Right ventricle myocardium inferior (tissue), 1 donor: ENCODE data around the gene NFATC2. TPM values are rescaled to one million over a fixed set of nuclear protein-coding genes. Genes with fewer than 3 reads are reported as not detected.

ENCODE experiments used
- ATAC-seq: fragments of 200-7000 bp; cut with Tn5 transposase; one replicate; pipeline ENCODE4 v1.9.1; 2020; ENCODE audit warnings: mild to moderate bottlenecking, moderate library complexity
- DNase-seq: peaks from one replicate; pipeline ENCODE4 v3.0.0; 2021; ENCODE audit errors: missing footprints
- intact Hi-C: fragments of 100-400 bp; cut with DNase I; formaldehyde crosslinking; loops from one replicate; pipeline ENCODE4 v1.11.0; 2022
- total RNA-seq: library from RNA; stranded (reverse); fragmentation: NEBNext Ultra II Directional; extraction: Animal tissue kit (Norgen Biotek cat#: 25700); gene quantifications from one replicate; pipeline ENCODE4 v1.2.1, GENCODE V29; 2021
- donor health status: DM: no; HTN: yes; CAD: no; lungs with severe emphysema.

Gene NFATC2
- total RNA-seq, 1 donor from 2014 or later, result 2.1 TPM

DNA sequence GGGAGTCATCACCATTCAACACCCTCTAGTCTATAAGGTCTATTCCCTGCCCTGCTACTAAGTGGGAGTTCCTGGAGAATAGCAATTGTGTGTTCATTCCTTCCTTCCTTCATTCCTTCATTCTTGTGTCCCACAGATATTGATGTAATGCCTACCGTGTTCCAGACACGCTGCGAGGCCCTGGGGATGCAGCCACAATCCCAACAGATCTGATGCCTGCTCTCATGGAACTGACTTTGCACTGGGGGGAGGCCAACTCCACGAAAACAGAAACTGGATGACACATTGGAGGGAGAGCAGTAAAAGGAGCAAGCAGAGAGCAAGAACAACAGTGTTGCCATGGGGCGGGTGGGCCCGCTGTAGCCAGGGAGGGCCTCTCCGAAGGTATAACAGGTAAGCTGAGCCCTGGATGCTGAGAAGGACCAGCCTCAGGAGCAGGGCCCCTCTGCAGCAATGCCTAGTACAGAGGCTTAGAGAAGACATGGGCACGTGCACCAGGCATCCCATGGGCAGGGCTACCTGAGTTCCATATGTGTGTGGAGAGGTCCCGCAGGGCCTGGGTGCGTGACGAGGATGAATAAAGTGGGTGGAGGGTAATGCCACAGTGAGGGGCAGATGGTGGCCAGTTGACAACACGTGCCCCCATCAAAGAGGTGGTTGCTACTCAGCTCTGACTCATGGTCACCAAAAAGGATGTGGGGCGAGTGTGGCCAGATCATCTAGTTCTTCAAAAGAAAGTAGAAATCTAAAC lies 173.9 kb downstream of the NFATC2 start:
- DNase-seq, result no peak
- ATAC-seq, result no peak
- intact Hi-C loops, result no loop called here

DNA sequence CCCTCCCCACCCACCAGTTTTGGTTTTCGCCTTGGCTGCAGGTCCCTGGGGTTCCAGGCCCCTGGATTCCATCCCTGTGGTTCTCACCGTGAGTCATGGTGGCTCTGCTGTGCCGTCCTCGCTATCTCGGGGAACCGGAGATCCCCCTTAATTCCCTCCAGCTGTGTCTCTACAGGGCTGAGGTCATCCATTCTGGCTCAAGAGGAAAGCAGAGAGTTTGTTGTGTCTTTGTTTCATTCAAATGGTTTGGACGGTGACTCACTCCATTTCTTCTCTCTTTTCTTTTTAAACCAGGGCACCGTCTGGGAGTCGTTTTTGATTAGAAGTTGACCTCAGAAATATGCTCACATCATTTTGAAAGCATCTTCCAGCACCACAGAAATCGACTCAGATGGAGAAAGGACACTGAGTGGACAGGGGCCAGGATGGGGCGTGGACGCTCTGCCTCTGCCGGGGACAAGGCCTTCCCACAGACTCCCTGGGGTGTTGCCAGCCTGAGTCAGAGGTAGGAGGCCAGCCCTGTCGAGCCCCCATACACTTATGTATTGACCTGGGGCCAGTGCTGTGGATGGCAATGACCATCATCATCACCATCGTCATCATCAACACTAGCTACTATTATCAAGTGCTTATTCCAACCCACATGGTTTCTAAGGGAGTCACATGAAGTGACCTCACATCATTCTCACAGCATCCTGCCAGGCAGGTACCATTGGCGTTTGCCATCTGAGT lies 176.2 kb downstream of the NFATC2 start:
- intact Hi-C loops, result no loop called here
- ATAC-seq, result peak; percentile 75
- peak; percentile 82 for DNase-seq

DNA sequence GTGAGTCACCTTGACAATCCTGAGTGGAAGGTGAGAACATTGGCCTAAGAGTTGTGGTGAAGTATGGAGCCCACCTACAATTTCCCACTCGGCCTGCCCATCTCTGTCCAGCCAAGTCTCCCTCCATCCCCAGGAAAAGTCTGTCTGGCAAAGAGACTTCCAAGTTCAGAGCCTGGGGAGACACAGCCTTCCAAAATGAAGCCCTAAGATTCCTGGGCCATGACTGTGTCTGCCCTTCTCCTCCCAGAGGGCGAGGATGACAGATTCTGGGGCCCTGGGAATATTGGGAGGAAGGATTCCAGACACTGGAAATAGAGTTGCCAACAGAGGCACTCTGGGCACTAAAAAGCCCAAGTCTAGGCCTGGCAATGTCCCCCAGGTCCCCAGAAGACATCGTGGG lies 176.8 kb downstream of the NFATC2 start:
- DNase-seq (no peak), ATAC-seq (no peak)
- intact Hi-C loops, result no loop called here

DNA sequence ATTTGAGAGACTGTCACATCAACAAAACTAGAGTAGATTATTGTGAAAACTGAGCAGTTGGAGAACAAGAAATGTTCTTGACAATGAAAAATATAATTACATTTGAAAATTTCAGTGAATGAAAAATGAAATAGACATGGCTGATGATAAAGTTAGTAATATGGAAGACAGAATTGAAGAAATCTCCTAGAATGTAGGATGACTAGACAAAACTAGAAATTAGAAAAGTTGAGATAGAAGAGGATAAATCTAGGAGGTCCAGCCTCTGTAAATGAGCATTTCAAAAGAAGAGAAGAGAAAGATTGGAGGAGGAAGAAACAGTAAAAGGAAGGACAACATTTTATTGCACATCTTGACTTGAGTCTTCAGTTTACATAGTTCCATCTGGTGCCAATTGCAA lies 178.7 kb downstream of the NFATC2 start:
- intact Hi-C loops, result no loop called here
- ATAC-seq (no peak), DNase-seq (no peak)

DNA sequence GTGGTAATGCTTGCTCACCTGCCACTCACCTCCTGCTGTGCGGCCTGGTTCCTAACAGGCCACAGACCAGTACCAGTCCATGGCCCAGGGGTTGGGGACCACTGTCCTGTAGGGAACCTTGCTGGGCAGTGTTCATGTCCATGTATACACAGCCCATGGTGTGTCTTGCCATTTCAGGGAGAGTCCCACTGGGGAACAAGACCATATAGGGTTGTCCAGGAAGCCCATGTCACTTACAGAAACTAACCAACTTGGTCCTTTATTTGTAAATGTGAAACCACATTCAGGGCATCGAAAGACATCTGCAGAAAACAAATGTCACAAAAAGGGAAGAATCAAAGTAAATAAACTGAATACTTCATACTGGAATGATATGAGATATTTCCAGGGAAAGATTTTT lies 179.1 kb downstream of the NFATC2 start:
- DNase-seq (no peak), ATAC-seq (no peak)
- intact Hi-C loops, result no loop called here

DNA sequence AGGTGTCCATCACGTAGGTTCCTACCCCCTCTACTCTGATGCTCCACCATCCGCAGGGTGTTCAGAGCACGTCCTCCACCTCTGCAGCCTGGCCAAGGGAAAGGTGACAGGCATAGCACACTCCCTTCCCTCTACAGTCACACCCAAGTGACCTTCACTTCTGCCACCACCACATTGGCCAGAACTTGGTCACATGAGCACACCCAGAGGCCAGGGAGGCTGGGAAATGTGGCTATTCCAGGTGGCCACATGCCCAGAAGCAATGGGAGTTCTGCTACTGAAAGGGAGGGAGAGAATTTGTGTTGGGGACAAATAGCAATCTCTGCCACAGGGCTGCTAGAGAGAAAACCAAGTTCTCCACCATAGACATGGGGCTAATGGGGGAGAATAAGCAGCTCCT lies 180.3 kb downstream of the NFATC2 start:
- intact Hi-C loops, result no loop called here
- ATAC-seq (no peak), DNase-seq (no peak)

DNA sequence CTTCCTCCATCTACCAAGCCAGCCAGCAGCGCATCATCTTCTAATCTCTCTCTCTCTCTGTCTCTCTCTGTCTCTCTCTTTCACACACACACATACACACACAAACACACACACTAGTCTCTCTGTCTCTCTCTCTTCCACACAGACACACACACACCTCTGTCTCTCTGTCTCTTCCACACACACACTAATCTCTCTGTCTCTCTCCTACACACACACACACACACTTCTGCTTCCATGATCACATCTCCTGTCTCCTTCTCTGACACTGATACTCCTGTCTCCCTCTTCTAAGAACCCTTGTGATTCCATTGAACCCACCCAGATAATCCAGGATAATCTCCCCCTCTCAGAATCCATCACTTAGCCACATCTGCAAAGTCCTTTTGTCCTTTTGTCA lies 181.3 kb downstream of the NFATC2 start:
- DNase-seq, result no peak
- no peak for ATAC-seq
- intact Hi-C loops, result no loop called here

DNA sequence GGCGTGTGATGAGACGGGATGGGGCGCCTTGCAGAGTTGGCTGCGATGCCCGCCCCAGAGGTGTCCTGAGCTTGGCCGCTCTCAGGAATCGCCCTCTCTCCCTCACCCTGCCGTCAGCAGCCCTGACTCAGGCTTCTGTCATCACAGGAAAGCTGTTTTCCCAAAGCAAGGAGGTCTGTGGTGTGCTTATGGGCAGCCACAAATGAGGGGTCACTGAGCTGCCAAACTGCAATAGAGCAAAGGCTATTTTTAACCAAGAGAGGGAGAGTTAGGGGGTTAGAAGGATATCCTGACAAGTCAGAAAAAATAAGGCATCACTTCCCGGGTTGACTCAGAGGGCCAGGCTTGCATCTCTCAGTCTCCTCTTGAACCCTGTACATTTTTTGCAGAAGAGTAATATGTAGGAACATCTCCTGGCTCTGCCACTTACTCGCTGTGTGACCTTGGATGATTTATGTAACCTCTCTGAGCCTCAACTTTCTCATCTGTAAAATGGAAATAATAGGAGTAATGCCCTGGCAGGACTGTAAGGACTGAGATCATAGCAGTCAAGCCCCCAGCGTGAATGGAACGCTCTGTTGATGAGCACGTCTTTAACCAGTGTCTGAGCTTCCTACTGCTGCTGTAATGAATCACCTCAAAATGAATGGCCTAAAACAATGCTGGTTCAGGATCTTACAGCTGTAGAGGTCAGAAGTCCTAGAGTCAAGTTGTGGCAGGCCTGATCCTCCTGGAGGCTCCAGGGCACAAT lies 181.9 kb downstream of the NFATC2 start:
- ATAC-seq (no peak), DNase-seq (no peak)
- intact Hi-C loops, result no loop called here

DNA sequence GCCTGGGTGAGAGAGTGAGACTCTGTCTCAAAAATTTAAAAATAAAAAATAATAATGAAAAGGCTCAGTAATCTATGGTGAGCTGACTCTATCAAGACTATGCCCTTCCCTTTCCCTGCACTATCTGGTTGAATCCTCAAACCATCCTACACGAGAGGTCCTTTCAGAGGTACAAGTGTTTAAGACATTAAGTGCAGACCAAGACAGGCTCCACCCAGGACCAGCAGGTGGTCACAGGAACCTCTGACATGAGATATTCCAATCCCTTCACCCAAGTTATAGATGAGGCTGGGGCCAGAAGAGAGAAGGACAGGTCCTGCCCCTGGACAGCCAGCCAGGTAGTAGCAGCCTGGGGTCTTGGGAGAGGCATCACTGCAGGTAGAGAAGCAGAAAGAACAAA lies 182.6 kb downstream of the NFATC2 start:
- no peak for ATAC-seq
- intact Hi-C loops, result no loop called here
- DNase-seq, result no peak

DNA sequence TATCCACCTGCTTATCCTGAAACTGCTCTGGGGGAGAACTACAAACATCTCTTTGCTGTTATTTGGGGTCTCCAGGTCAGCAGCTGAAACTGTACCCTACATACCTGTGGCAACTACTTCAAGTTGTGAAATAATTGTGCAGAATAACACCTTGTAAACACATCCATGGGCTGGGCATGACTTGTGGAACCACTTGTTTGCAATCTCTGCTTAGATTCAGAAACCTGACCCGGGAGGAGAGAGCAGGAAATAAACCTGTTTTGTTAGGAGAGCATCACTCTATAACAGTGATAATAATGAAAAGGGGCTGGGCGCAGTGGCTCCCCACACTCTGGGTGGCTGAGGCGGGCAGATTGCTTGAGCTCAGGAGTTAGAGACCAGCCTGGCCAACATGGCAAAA lies 183.1 kb downstream of the NFATC2 start:
- no peak for DNase-seq
- intact Hi-C loops, result no loop called here
- ATAC-seq, result no peak

DNA sequence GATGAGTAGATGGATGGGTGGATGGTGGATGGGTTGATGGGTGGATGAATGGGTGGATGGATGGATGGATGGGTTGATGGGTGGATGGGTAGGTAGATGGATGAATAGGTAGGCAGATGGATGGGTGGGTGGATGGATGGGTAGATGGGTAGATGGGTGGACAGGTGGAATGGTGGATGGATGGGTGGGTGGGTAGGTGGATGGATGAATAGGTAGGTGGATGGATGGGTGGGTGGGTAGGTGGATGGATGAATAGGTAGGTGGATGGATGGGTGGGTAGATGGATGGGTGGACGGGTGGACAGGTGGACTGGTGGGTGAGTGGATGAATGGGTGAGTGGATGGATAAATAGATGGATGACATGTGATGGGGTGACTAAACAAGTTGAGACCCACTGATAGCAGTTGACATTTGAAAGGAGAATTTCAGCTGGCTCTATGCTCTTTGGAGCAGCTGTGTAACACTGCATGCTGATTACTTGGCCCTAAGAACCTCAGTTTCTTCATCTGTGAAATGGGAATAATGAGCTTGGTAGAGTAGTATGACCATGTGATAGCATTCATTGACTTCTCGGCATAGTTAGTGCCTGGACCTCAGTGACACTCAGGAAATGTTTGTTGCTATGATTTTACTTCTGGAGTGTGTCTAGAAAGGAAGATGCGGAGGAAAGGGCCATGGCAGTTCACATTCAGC lies 184.3 kb downstream of the NFATC2 start:
- ATAC-seq (no peak), DNase-seq (no peak)
- intact Hi-C loops, result no loop called here

DNA sequence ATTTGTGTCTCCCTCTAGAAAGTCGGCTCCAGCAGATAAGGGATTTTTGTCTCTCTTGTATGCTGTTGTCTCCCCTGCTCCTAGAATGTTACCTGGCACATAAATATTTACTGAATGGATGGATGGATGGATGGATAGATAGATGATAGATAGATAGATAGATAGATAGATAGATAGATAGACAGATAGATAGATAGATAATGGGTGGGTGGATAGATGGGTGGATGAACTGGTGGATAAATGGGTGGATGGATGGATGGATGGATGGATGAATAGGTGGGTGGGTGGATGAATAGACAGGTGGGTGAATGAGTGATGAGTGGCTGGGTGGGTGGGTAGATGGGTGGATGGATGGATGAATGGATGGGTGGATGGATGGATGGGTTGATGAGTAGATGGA lies 185.0 kb downstream of the NFATC2 start:
- ATAC-seq (no peak), DNase-seq (no peak)
- intact Hi-C loops, result no loop called here

DNA sequence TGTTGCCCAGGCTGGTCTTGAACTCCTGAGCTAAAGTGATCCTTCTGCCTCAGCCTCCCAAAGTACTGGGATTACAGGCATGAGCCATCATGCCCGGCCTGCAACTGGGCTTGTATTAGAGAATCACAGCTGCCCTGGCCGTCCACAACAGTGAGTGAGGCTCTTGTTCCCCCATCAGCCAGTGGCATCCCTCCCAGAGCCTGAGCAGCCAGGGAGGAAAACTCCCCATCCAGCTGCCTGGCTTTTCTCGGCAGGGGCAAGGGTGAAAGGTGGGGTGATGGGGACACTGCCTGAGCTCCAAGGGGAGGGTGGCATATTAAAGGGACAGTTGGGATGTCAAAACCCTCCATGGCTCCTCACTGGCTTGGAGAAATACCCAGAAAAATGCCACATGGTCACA lies 185.6 kb downstream of the NFATC2 start:
- intact Hi-C loops, result no loop called here
- no peak for DNase-seq

DNA sequence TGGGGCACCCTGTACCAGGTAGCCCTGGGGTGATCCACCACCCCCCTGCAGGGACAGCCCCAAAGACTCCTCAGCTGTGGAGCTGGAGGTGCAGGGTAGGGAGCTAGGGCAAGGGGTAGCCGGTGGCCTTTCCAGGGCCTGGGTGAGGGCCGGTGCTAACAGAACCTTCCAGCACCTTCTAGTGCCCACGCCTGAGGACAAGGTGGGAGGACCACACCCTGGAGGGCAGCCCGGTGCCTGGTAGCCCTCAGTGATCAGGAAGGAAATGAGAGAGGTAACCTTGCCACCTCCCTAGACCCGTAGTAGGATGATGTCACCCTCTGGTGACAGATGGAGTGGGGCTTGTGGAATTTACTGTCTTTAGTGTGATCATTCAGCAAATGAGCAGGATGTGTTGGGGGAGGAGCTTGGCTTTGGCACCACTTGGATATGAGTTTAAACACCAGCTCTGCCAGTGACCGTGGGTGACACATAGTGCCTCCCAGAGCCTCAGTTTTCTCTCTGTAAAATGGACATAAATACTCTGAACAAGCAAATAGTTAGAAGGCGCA lies 187.7 kb downstream of the NFATC2 start:
- intact Hi-C loops, result no loop called here
- DNase-seq (no peak), ATAC-seq (no peak)

More for the DNA sequence above, 185.6 kb downstream of the NFATC2 start:
- ATAC-seq, result no peak

DNA sequence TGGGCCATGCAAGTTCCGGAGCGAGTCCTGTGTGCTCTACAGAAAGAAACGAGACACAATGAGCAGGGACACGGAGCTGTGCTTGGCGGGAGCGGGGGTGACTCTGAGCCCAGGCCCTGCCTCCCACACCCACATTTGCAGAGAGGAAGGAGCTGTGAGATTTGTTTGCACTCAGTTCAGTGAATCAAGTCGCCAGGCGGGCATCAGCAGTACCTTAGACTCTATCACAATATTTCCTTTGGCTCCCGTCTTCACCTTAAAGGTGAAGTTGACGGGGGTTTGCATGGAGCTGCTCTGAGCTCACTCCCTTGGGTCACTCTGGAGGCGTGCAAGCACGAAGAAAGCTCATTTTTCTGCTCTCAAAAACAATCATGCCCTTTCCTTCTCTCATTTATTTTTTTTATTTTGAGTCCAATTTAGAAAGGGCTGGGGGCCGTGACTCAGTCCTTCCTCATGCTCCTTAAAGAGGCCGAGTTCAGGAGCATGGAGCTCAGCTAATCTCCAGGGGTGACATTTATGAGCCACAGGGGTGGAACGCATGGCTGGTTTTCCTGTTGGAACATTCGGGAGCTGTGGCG lies 188.2 kb downstream of the NFATC2 start:
- no peak for DNase-seq
- no peak for ATAC-seq
- intact Hi-C loops, result no loop called here

DNA sequence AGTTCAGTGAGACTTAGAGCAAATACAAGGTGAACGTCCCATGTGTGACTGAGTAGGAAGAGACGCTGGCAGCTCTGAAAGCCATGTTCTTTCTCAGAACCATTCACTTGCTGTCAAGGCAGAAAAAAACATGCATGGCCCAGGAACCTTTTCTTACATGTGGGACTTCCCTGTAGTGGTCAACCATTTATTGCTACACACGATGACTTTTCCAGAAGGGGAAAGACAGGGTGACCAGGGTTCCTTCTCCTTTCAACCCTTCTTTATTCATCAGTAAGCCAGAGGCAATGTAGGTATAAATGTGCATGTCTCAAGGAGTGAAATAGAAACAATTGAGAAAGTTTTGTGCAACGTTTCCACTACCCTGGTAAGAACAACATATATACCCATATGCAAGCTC lies 189.0 kb downstream of the NFATC2 start:
- DNase-seq, result no peak
- no peak for ATAC-seq
- intact Hi-C loops, result no loop called here

DNA sequence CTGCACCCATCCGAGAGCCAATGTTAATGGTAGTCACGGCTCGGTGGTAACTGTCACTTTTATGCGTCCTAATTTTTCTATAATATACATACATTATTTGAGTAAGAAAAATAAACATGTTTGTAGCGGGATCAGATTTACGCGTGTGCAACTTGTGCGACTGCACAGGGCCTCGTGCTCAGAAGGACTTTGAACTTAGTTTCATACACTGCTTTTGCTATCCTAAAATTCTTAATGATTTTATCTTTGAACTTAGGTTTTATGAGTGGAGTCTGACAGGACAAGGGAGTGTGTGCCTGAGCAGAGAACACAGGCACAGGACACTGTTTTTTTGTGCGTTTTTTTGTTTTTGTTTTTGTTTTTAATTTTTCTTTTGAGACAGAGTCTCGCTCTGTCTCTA lies 189.7 kb downstream of the NFATC2 start:
- DNase-seq (no peak), ATAC-seq (no peak)
- intact Hi-C loops, result no loop called here

DNA sequence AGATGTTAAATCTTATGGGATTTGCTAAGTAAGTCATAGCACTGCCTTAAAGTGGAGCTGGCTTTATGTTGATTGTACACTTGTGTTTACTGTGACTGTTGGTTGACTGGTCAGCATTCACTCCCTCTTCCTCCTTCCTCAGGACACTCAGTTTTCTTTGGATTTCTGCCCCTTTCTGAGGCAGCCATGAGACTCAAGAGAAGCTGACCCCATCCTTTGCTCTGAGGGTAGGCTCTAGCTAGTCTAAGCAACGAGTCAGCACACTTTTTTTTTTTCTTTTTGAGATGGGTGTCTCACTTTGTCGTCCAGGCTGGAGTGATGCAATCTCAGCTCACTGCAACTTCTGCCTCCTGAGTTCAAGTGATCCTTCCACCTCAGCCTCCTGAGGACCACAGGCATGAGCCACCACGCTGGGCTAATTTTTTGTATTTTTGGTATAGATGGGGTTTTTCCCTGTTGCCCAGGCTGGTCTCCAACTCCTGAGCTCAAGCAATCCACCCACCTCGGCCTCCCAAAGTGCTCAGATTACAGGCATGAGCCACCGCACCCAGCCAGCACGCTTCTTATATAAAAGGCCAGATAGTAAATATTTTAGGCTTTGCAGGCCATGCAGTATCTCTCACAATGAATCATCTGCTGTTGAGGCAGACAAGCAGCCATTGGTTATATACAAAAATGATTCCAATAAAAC lies 191.4 kb downstream of the NFATC2 start:
- ATAC-seq, result no peak
- DNase-seq, result no peak
- intact Hi-C loops, result no loop called here
